Tongue (tissue), 2 donors: ENCODE measurements around the gene NOPCHAP1. TPM values are rescaled to one million over a fixed set of nuclear protein-coding genes. Genes with fewer than 3 reads are reported as not detected.
"Not testable (repeated sequence)": the region's sequence is repeated elsewhere in the genome, so short reads cannot be mapped to it uniquely, and the experiment has no call there.

Experiments used
- DNase-seq: peaks from one replicate; pipeline ENCODE4 v3.0.0-alpha.2; 2015
- total RNA-seq: library from RNA; depleted of rRNA; stranded (reverse); fragments of >200 nt; gene quantifications from one replicate; pipeline ENCODE4 v1.2.3, GENCODE V29; 2014

Gene NOPCHAP1
- total RNA-seq, 1 donor from 2014 or later = 5.4 TPM

DNA sequence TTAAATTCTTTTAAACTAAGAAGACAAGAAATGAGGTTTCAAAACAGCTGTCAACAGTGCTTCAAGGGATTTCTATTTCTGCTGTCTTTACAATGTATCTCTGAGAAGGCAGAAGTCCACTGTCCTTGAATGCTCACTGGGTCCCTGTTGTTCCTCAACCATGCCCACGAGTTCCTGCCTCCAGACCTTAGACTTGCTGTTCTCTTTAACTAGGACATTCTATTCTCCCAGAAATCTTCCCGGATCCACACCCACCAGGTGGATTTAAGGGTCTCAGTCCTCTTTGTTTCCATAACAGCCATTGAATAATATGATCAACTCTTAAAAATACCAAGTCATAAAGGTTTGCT, 21.3 kb upstream of the NOPCHAP1 start:
- DNase-seq = no peak

DNA sequence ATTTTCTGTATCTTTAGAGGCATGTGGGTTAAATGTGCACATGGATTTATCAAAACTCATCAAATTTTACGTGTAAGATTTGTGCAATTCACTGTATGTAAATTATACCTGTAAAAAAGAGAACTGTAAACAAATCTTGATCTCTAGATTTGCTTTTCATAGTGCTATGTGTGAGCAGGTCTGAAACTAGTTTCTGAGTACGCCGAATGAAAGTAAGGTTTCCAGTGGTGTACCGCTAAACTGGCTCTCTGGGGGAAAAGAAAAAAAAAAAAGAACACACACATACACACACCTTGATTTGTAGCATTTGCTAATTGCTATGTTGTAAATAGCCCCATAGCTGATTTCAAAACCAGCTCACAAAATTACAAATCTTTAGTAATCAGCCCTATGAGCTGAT, 19.4 kb upstream of the NOPCHAP1 start:
- DNase-seq = no peak

DNA sequence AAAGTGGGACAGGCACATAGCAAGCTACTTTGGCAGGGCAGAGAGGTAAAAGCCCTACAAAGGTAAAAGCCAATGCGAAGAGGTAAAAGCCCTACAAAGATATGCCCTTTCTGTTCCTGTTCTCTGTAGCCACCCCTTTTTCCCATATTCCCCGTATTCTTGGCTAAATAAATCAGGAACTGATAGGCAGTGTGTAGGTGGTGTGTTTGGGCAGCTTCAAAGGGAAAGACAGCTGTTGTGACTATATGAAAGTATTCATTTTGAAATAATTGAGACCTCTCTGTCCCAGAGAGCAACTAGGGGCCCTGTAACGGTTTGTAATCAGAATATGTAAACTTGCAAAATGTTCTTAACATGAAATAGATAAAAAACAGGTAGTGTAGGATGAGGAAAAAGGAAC, 16.8 kb upstream of the NOPCHAP1 start:
- no peak for DNase-seq

- no peak for DNase-seq
These were observed 14.8 kb upstream of the NOPCHAP1 start for GRCh38 chr12:104971306-104971705.

- no peak for DNase-seq
These were observed 12.9 kb upstream of the NOPCHAP1 start for GRCh38 chr12:104973250-104973649.

DNA sequence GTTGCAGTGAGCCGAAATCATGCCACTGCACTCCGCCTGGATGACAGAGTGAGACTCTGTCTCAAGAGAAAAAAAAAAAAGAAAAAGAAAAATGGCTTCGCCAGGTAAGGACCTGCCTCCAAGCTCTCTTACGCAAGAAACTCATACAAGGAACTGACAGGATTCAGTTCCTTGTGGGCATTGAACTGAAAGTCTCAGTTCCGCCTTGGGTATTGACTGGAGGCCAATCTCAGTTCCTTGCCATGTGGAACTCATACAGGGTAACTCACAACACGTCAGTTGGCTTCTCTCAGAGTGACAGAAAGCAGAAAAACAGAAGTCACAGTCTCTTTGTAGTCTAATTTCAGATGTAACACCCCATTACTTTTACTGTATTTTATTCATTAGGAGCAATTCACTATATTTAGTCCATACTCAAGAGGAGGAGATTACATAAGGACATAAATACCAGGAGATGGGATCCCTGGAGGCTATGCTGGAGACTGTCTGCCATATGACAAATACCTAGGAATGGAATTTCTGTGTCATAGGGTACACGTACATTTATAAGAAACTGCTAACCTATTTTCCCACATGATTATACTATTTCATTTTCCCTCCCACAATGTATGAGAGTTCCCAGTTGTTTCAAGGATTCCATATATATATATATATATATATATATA, 11.4 kb upstream of the NOPCHAP1 start:
- DNase-seq = no peak

DNA sequence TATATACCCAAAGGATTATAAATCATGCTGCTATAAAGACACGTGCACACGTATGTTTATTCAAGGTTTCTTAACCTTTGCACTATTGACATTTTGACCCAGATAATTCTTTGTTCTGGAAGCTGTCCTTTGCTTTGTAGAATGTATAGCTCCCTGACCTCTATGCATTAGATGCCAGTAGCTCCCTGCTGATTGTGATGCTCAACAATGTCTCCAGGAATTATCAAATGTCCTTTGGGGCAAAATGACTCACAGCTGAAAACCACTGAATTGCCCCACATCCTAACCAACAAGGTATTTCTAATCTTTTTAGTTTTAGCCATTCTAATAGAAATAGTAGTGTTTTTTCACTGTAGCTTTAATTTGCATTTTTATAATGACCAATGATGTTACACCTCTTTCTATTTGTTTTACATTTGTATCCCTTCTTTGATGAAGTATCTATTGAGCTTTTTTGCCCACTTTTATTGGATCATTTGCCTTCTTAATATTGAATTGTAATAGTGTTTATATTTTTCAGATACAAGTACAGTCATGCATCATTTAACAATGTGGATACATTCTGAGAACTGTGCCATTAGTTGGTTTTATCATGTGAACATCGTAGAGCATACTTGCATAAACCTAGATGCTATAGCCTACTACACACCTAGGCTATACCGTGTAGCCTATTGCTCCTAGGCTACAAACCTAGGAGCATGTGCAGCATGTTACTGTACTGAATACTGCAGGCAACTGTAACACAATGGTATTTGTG, 10.4 kb upstream of the NOPCHAP1 start:
- no peak for DNase-seq

- DNase-seq = no peak
These were observed 9.4 kb upstream of the NOPCHAP1 start for GRCh38 chr12:104976703-104977102.

GRCh38 chr12:104977688-104978087, 8.4 kb upstream of the NOPCHAP1 start:
- not testable (repeated sequence) for DNase-seq

DNA sequence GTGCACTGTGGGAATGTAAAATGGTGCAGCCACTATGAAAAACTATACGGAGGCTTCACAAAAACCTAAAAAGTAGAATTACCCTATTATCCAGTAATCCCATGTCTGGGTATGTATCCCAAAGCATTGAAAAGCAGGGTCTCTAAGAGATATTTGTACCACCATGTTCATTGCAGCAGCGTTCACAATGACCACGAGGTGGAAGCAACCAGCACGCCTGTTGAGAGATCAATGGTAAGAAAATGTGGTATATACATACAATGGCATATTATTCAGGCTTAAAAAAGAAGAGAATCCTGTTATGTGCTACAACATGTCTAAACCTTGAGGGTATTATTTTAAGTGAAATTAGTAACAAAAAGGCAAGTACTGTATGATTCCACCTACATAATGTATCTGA, 910 bp upstream of the NOPCHAP1 start:
- no peak for DNase-seq

GRCh38 chr12:104990950-104991349, 4.8 kb downstream of the NOPCHAP1 start:
- DNase-seq = no peak

- no peak for DNase-seq
These were observed 5.5 kb downstream of the NOPCHAP1 start for GRCh38 chr12:104991565-104992128.

DNA sequence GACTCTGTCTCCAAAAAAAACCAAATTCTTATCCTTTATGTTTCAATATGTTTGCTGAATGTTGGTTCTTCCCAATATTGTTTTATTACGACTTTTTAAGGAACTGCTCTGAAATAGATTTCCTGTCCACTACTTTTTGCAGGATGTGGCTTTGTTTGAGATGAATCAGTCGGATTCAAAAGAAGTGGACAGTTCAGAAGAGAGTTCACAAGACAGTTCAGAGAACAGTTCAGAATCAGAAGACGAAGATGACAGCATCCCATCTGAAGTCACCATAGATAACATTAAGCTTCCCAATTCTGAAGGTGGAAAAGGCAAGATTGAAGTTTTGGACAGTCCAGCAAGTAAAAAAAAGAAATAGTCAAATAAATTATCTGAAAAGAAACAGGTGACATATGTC, 8.2 kb downstream of the NOPCHAP1 start:
- DNase-seq = no peak

GRCh38 chr12:104997541-104997940, 11.4 kb downstream of the NOPCHAP1 start:
- DNase-seq = no peak

GRCh38 chr12:104998423-104999346, 12.6 kb downstream of the NOPCHAP1 start:
- peak; percentile 17 for DNase-seq

GRCh38 chr12:104999347-104999685, 13.2 kb downstream of the NOPCHAP1 start:
- DNase-seq = no peak

GRCh38 chr12:105001476-105001875, 15.4 kb downstream of the NOPCHAP1 start:
- DNase-seq = no peak

DNA sequence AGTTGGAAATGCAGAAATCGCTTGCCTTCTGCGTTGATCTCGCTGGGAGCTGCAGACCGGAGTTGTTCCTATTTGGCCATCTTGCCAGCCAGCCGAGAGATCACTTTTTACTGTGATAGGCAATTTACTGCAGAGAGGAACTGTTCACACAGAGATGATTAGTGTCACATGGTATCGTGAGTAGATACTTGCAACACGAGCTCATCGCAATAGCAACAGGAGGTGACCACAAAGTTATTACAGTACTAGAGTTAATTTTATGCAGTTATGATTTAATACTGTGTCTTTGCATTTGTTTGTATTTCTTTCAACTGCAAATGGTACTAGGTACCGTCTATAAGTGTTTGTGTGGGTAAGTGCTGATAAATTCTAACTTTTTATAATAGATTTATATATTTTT, 27.8 kb downstream of the NOPCHAP1 start:
- no peak for DNase-seq

GRCh38 chr12:105014603-105015002, 28.5 kb downstream of the NOPCHAP1 start:
- no peak for DNase-seq

DNA sequence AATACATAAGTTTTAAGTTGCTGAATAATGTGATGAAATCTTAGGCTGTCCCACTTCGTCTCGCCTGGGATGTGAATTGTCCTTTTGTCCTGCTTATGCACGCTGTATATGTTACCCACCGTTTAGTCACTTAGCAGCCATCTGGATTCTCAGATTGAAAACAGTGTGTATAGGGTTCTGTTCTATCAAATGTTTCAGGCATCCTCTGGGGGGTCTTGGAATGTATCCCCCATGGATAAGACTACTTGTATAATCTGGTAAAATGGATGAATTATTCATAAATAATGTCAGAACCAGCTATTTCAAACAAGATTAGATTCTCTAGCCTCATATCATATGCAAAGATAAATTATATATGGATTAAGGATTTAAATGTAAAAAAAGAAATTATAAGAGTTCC, 29.4 kb downstream of the NOPCHAP1 start:
- no peak for DNase-seq

DNA sequence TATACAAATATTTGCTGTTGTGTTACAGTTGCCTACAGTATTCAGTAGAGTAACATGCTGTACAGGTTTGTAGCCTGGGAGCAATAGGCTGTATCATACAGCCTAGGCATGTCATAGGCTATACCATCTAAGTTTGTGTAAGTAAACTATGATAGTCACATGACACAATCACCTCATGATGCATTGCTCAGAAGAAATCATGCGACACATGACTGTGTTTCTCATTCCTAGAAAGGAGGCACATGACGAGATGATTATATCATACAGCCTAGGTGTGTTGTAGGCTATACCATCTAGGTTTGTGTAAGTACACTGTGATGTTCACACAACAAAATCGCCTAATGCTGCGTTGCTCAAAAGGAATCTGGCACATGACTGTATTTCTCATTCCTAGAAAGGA, 31.9 kb downstream of the NOPCHAP1 start:
- DNase-seq = no peak

- DNase-seq = peak; percentile 63
These were observed 32.7 kb downstream of the NOPCHAP1 start for GRCh38 chr12:105018776-105019175.
